Keratinocyte (primary cell): ENCODE data around the gene PPARD. TPM values are rescaled to one million over a fixed set of nuclear protein-coding genes. Genes with fewer than 3 reads are reported as not detected.

Source experiments
- DNase-seq: peaks from one replicate; pipeline ENCODE4 v3.0.0-alpha.2; 2011; ENCODE audit warnings: low read depth, missing footprints, low spot score
- FAIRE-seq: peaks from 2 replicates; lab custom pipeline; 2011; peaks lifted over from hg19 to GRCh38; lab: Jason Lieb, UNC
- H2AFZ ChIP-seq: 2 replicates; pipeline ENCODE4 v1.6.0; 2012; ENCODE audit warnings: low read length, control low read depth, inconsistent platforms; ENCODE audit not compliant: control insufficient read depth
- H3K27ac ChIP-seq: 2 replicates; pipeline ENCODE4 v1.5.1; 2011; ENCODE audit warnings: low read length; ENCODE audit not compliant: control insufficient read depth, insufficient read depth
- H3K27me3 ChIP-seq: 3 replicates; pipeline ENCODE4 v1.6.0; 2011; ENCODE audit warnings: low read length; ENCODE audit not compliant: control insufficient read depth, insufficient read depth; ENCODE audit errors: extremely low read depth
- H3K36me3 ChIP-seq, 2 experiments: 2 replicates in 1 of 2; 3 replicates in 1 of 2; pipeline ENCODE4 v1.5.1; 2011; ENCODE audit warnings: low read length in 2 of 2, mild to moderate bottlenecking in 1 of 2; ENCODE audit not compliant: control insufficient read depth in 2 of 2, insufficient read depth in 2 of 2; ENCODE audit errors: extremely low read depth in 1 of 2
- H3K4me1 ChIP-seq: 3 replicates; pipeline ENCODE4 v1.5.1; 2011; ENCODE audit warnings: low read length; ENCODE audit not compliant: control insufficient read depth, insufficient read depth; ENCODE audit errors: extremely low read depth
- H3K4me2 ChIP-seq: 3 replicates; pipeline ENCODE4 v1.6.0; 2011; ENCODE audit warnings: low read depth, low read length; ENCODE audit not compliant: control insufficient read depth, insufficient read depth; ENCODE audit errors: extremely low read depth
- H3K4me3 ChIP-seq, 3 experiments: fragments of 200-600 bp in 1 of 3; sonication (generic) in 1 of 3; 2 replicates in 2 of 3; 3 replicates in 1 of 3; pipeline ENCODE4 v1.5.1; 2011 to 2016; ENCODE audit warnings: low read length in 3 of 3, mild to moderate bottlenecking in 3 of 3, control low read depth in 2 of 3, inconsistent platforms in 1 of 3, low read depth in 1 of 3, mixed read lengths in 1 of 3, mixed run types in 1 of 3, moderate library complexity in 1 of 3; ENCODE audit not compliant: control insufficient read depth in 2 of 3, insufficient read depth in 2 of 3; ENCODE audit errors: extremely low read depth in 1 of 3
- H3K79me2 ChIP-seq: 2 replicates; pipeline ENCODE4 v1.6.0; 2012; ENCODE audit warnings: low read length; ENCODE audit not compliant: control insufficient read depth, insufficient read depth
- H3K9ac ChIP-seq: 3 replicates; pipeline ENCODE4 v1.6.0; 2011; ENCODE audit warnings: low read length; ENCODE audit not compliant: control insufficient read depth, insufficient read depth; ENCODE audit errors: extremely low read depth
- H3K9me1 ChIP-seq: 3 replicates; pipeline ENCODE4 v1.6.0; 2011; ENCODE audit warnings: low read length; ENCODE audit not compliant: control insufficient read depth, insufficient read depth; ENCODE audit errors: extremely low read depth
- H3K9me3 ChIP-seq: 2 replicates; pipeline ENCODE4 v1.5.1; 2012; ENCODE audit warnings: low read depth, low read length; ENCODE audit not compliant: control insufficient read depth
- H4K20me1 ChIP-seq: 3 replicates; pipeline ENCODE4 v1.6.0; 2011; ENCODE audit warnings: low read length; ENCODE audit not compliant: control insufficient read depth, insufficient read depth; ENCODE audit errors: extremely low read depth
- CTCF ChIP-seq, 3 experiments: IDR thresholded peaks in 1 of 3; conservative IDR thresholded peaks in 1 of 3; optimal IDR thresholded peaks in 1 of 3; 2 replicates in 2 of 3; 3 replicates in 1 of 3; pipeline versions ENCODE3 to v1.5.1; 2011; ENCODE audit warnings: low read length in 3 of 3, mild to moderate bottlenecking in 3 of 3, moderate library complexity in 2 of 3, control low read depth in 1 of 3, inconsistent platforms in 1 of 3; ENCODE audit not compliant: insufficient read depth in 2 of 3; ENCODE audit errors: extremely low read depth in 1 of 3
- EZH2 ChIP-seq: IDR thresholded peaks from one replicate; pipeline ENCODE4 v1.6.1; 2012; ENCODE audit warnings: inconsistent platforms, mild to moderate bottlenecking, low read length, moderate library complexity
- dilution Hi-C: fragments of 300-500 bp; cut with MboI; formaldehyde crosslinking; loops from one replicate; pipeline ENCODE4 v1.7.0; 2020; ENCODE audit warnings: low sequenced_read_pairs; ENCODE audit not compliant: extremely low pct_ligation_motif_present
- polyA plus RNA-seq, 5 experiments: library from polyadenylated mRNA; depleted of rRNA in 3 of 5; stranded (reverse) in 3 of 5; stranded (forward) in 1 of 5; unstranded in 1 of 5; fragments of >200 nt; gene quantifications; 1 replicate in 1 of 5; 2 replicates in 3 of 5; 3 replicates in 1 of 5; pipeline versions ENCODE4 v1.2.1 to v1.2.3, GENCODE V29; 2011 to 2012; ENCODE audit warnings: missing spikeins in 2 of 5, low read depth in 1 of 5, low replicate concordance in 1 of 5

The PPARD gene
- polyA plus RNA-seq, 1 donor (not counting 4 experiments of a cell fraction or from before 2014, with no cell fraction given): 15.1 TPM

GRCh38 chr6:35371494-35372262 is 29.3 kb downstream of the PPARD start:
- no peaks in the 10 kb centered on the region for H3K27me3 ChIP-seq
- no peaks in the 10 kb centered on the region for H3K9me3 ChIP-seq
- H2AFZ ChIP-seq: no peak overlapping the region
- dilution Hi-C loops: no loop called here
- no peaks in the 10 kb centered on the region for H3K36me3 ChIP-seq
- peaks cover 38% of the 10 kb centered on the region for H3K4me1 ChIP-seq
- H3K79me2 ChIP-seq: peaks cover 16% of the 10 kb centered on the region
- no peak overlapping the region for H3K27ac ChIP-seq
- DNase-seq: no peak
- H3K4me3 ChIP-seq: no peak overlapping the region
- no peak for FAIRE-seq
- no peaks in the 10 kb centered on the region for H4K20me1 ChIP-seq
- H3K4me2 ChIP-seq: no peak overlapping the region
- peaks cover 4% of the 10 kb centered on the region for H3K9me1 ChIP-seq
- H3K9ac ChIP-seq: no peak overlapping the region
- TF ChIP-seq EZH2: no peak
- TF ChIP-seq CTCF (optimal IDR thresholded peaks at IDR 0.05 in 1 of 3, IDR thresholded peaks at IDR 0.05 in 1 of 3, conservative IDR thresholded peaks at IDR 0.05 in 1 of 3; ENCODE audit: extremely low read depth in 1 of 3, insufficient read depth in 2 of 3, low read length in 3 of 3): no peak

- no peak for DNase-seq
- no peak overlapping the region for H2AFZ ChIP-seq
- H3K9me3 ChIP-seq: no peaks in the 10 kb centered on the region
- peaks cover 38% of the 10 kb centered on the region for H3K4me1 ChIP-seq
- no peak overlapping the region for H3K4me3 ChIP-seq
- H4K20me1 ChIP-seq: no peaks in the 10 kb centered on the region
- peaks cover 4% of the 10 kb centered on the region for H3K9me1 ChIP-seq
- no peaks in the 10 kb centered on the region for H3K36me3 ChIP-seq
- dilution Hi-C loops: no loop called here
- no peak for FAIRE-seq
- H3K79me2 ChIP-seq: peaks cover 18% of the 10 kb centered on the region
- H3K9ac ChIP-seq: no peak overlapping the region
- TF ChIP-seq EZH2 (no peak), CTCF (optimal IDR thresholded peaks at IDR 0.05 in 1 of 3, IDR thresholded peaks at IDR 0.05 in 1 of 3, conservative IDR thresholded peaks at IDR 0.05 in 1 of 3; ENCODE audit: extremely low read depth in 1 of 3, insufficient read depth in 2 of 3, low read length in 3 of 3) (no peak)
- no peak overlapping the region for H3K4me2 ChIP-seq
- H3K27ac ChIP-seq: no peak overlapping the region
- H3K27me3 ChIP-seq: no peaks in the 10 kb centered on the region
Measured at GRCh38 chr6:35372633-35373032, 30.3 kb downstream of the PPARD start.
